CD14-positive monocyte (primary cell): ENCODE data around the gene MAP2K6. TPM values are rescaled to one million over a fixed set of nuclear protein-coding genes. Genes with fewer than 3 reads are reported as not detected.
A peak's percentile ranks its signal among the peaks of the same experiment; 100 is the strongest.

ENCODE experiments used
- DNase-seq, 3 donors: peaks; one replicate each; pipeline ENCODE4 v3.0.0-alpha.2; 2011 to 2022
- H2AFZ ChIP-seq: 2 replicates; pipeline ENCODE4 v1.6.0; 2012; ENCODE audit warnings: mild to moderate bottlenecking, low read depth, low read length, inconsistent platforms; ENCODE audit not compliant: insufficient read depth, poor library complexity, severe bottlenecking
- H3K27ac ChIP-seq, 2 donors: 1 replicate in 1 of 2; 2 replicates in 1 of 2; pipeline ENCODE4 v1.5.1; 2012 to 2013; ENCODE audit warnings: low read length in 2 of 2, control low read depth in 1 of 2, inconsistent platforms in 1 of 2, low read depth in 1 of 2, mild to moderate bottlenecking in 1 of 2
- H3K27me3 ChIP-seq, 2 donors: one replicate each; pipeline versions ENCODE4 v1.6.0 to v1.6.1; 2011 to 2013; ENCODE audit warnings: low read length in 2 of 2; ENCODE audit not compliant: control insufficient read depth in 2 of 2, insufficient read depth in 2 of 2
- H3K36me3 ChIP-seq, 2 donors: replicated peaks in 1 of 2; 1 replicate in 1 of 2; 2 replicates in 1 of 2; pipeline versions ENCODE4 v1.5.1 to v1.6.1; 2012 to 2013; ENCODE audit warnings: low read length in 2 of 2, control low read depth in 1 of 2, inconsistent platforms in 1 of 2, mild to moderate bottlenecking in 1 of 2; ENCODE audit not compliant: insufficient read depth in 2 of 2, control insufficient read depth in 1 of 2
- H3K4me1 ChIP-seq, 2 donors: 1 replicate in 1 of 2; 2 replicates in 1 of 2; pipeline versions ENCODE4 v1.5.1 to v1.6.1; 2012 to 2013; ENCODE audit warnings: low read length in 2 of 2, control low read depth in 1 of 2, inconsistent platforms in 1 of 2, mild to moderate bottlenecking in 1 of 2, moderate library complexity in 1 of 2; ENCODE audit not compliant: insufficient read depth in 2 of 2, control insufficient read depth in 1 of 2
- H3K4me2 ChIP-seq: replicated peaks from 2 replicates; pipeline ENCODE3; 2012; ENCODE audit warnings: low read length, moderate library complexity, mild to moderate bottlenecking; ENCODE audit not compliant: poor library complexity, severe bottlenecking; ENCODE audit errors: extremely low read depth
- H3K4me3 ChIP-seq, 3 experiments: fragments of 200-600 bp in 1 of 3; sonication (generic) in 1 of 3; replicated peaks in 1 of 3; 1 replicate in 2 of 3; 2 replicates in 1 of 3; pipeline ENCODE4 v1.5.1; 2011 to 2013; ENCODE audit warnings: low read length in 3 of 3, mild to moderate bottlenecking in 3 of 3, control low read depth in 2 of 3, low read depth in 2 of 3, inconsistent platforms in 1 of 3, moderate library complexity in 1 of 3
- H3K79me2 ChIP-seq: 2 replicates; pipeline ENCODE4 v1.6.0; 2012; ENCODE audit warnings: mild to moderate bottlenecking, control low read depth, inconsistent platforms, low read length, moderate library complexity; ENCODE audit not compliant: insufficient read depth
- H3K9ac ChIP-seq: 2 replicates; pipeline ENCODE4 v1.6.0; 2017; ENCODE audit warnings: low read length, mild to moderate bottlenecking; ENCODE audit not compliant: insufficient read depth, poor library complexity, severe bottlenecking
- H3K9me3 ChIP-seq, 2 donors: replicated peaks in 1 of 2; 1 replicate in 1 of 2; 2 replicates in 1 of 2; pipeline versions ENCODE4 v1.5.1 to v1.6.1; 2012 to 2013; ENCODE audit warnings: low read length in 2 of 2, control low read depth in 1 of 2; ENCODE audit not compliant: control insufficient read depth in 1 of 2, insufficient read depth in 1 of 2
- H4K20me1 ChIP-seq: 2 replicates; pipeline ENCODE4 v1.6.0; 2012; ENCODE audit warnings: mild to moderate bottlenecking, low read length, control low read depth, moderate library complexity; ENCODE audit not compliant: insufficient read depth
- H3K27ac Mint-ChIP-seq, 7 donors: one replicate each; pipeline ENCODE4 v1.8.0; 2020; ENCODE audit warnings: mild to moderate bottlenecking in 7 of 7, mixed read lengths in 7 of 7, moderate library complexity in 6 of 7, inconsistent platforms in 2 of 7
- H3K27me3 Mint-ChIP-seq, 3 donors: one replicate each; pipeline ENCODE4 v1.8.0; 2021 to 2022; ENCODE audit warnings: low read depth in 3 of 3, mild to moderate bottlenecking in 3 of 3, mixed read lengths in 3 of 3, moderate library complexity in 3 of 3, inconsistent platforms in 1 of 3
- H3K36me3 Mint-ChIP-seq, 2 donors: one replicate each; pipeline ENCODE4 v1.8.0; 2020; ENCODE audit warnings: mixed read lengths in 2 of 2, inconsistent platforms in 1 of 2, mild to moderate bottlenecking in 1 of 2
- H3K4me1 Mint-ChIP-seq: one replicate; pipeline ENCODE4 v1.8.0; 2020; ENCODE audit warnings: mild to moderate bottlenecking, mixed read lengths
- H3K4me3 Mint-ChIP-seq, 2 donors: one replicate each; pipeline ENCODE4 v1.8.0; 2020; ENCODE audit warnings: mild to moderate bottlenecking in 2 of 2, mixed read lengths in 2 of 2, moderate library complexity in 1 of 2
- H3K9me3 Mint-ChIP-seq, 7 donors: one replicate each; pipeline ENCODE4 v1.8.0; 2020 to 2022; ENCODE audit warnings: mixed read lengths in 7 of 7, mild to moderate bottlenecking in 6 of 7, moderate library complexity in 6 of 7, inconsistent platforms in 2 of 7
- CTCF ChIP-seq: fragments of 200-600 bp; IDR thresholded peaks from one replicate; pipeline ENCODE4 v1.8.0; 2022; ENCODE audit warnings: antibody characterized with exemption, mild to moderate bottlenecking
- WGBS: methylation state at CpG from one replicate; pipeline ENCODE4 v1.1.5; 2013; ENCODE audit warnings: missing lambda C conversion rate; ENCODE audit not compliant: insufficient coverage; 5-methylcytosine and 5-hydroxymethylcytosine counted together
- intact Hi-C, 2 donors: fragments of 100-400 bp; cut with micrococcal nuclease; formaldehyde crosslinking; loops; one replicate each; pipeline versions ENCODE4 v1.15.0 to v1.15.1; 2023
- polyA plus RNA-seq, 3 donors: library from polyadenylated mRNA; depleted of rRNA in 1 of 3; unstranded in 2 of 3; stranded (reverse) in 1 of 3; fragments of 300-500 nt in 2 of 3; fragments of >200 nt in 1 of 3; fragmentation: Illumina TruSeq in 2 of 3; gene quantifications; 1 replicate in 2 of 3; 2 replicates in 1 of 3; pipeline ENCODE4 v1.2.3, GENCODE V29; 2012 to 2021

The MAP2K6 gene
- polyA plus RNA-seq, 3 donors = 13.5 to 28.9 (median 18.5) TPM

- peak overlapping the region; percentile 58 to 88 for H3K27ac ChIP-seq
Observed at GRCh38 chr17:69427486-69428197, 13.1 kb downstream of the MAP2K6 start.

More at GRCh38 chr17:69427486-69428197, 13.1 kb downstream of the MAP2K6 start:
- peak overlapping the region; percentile 19 for H3K9ac ChIP-seq
- H2AFZ ChIP-seq = peak overlapping the region; percentile 4
- no peak for TF ChIP-seq CTCF
- no CpG with 5 or more reads among the region's 2 CpGs for WGBS
- no peaks in the 10 kb centered on the region for H3K9me3 ChIP-seq
- Mint-ChIP-seq H3K9me3 (no peaks in the 10 kb centered on the region), H3K27me3 (peaks cover 0 to 3% (median 0%) of the 10 kb centered on the region in 3 donors), H3K36me3 (peaks cover 8 to 10% of the 10 kb centered on the region in 2 donors), H3K4me1 (peaks cover 43% of the 10 kb centered on the region), H3K27ac (peak overlapping the region; percentile 86 to 95 (median 92)), H3K4me3 (no peak overlapping the region)
- H3K79me2 ChIP-seq = peaks cover 8% of the 10 kb centered on the region
- DNase-seq = no peak
- H4K20me1 ChIP-seq = peaks cover 3% of the 10 kb centered on the region
- no peaks in the 10 kb centered on the region for H3K27me3 ChIP-seq
- H3K4me3 ChIP-seq = peak overlapping the region in 1 of 3 experiments; percentile 9
- peak overlapping the region; percentile 25 for H3K4me2 ChIP-seq
- intact Hi-C loops = no loop called here
- no peaks in the 10 kb centered on the region for H3K36me3 ChIP-seq
- peaks cover 31 to 45% of the 10 kb centered on the region in 2 donors for H3K4me1 ChIP-seq
